PC-3 (cell line): ENCODE data around the gene TNNC2.

Experiments used
- CTCF ChIP-seq: fragments of 300-600 bp; sonication (generic); conservative IDR thresholded peaks from 2 replicates; pipeline ENCODE4 v1.5.1; 2017; ENCODE audit warnings: antibody characterized with exemption, low read depth, mild to moderate bottlenecking, low read length
- EZH2 ChIP-seq: fragments of 300-600 bp; sonication (generic); IDR thresholded peaks from one replicate; pipeline ENCODE4 v1.6.1; 2017; ENCODE audit warnings: antibody characterized with exemption, mild to moderate bottlenecking, low read length; ENCODE audit not compliant: unreplicated experiment

- TF ChIP-seq CTCF (no peak), EZH2 (no peak)
Measured at GRCh38 chr20:45857882-45858216, 30.7 kb upstream of the TNNC2 start.
